ENCODE results near the gene MPPE1.
"Not testable (repeated sequence)": the region's sequence is repeated elsewhere in the genome, so short reads cannot be mapped to it uniquely, and the experiment has no call there.

MPPE1 gene

GRCh38 chr18:11923450-11923849, 15.3 kb upstream of the MPPE1 start:
- no peak for DNase-seq

- not testable (repeated sequence) for DNase-seq
Measured at GRCh38 chr18:11919522-11919921, 11.4 kb upstream of the MPPE1 start.

GRCh38 chr18:11916880-11917279, 8.8 kb upstream of the MPPE1 start:
- not testable (repeated sequence) for DNase-seq

GRCh38 chr18:11909591-11910026, 1.5 kb upstream of the MPPE1 start:
- peak; percentile 10 for DNase-seq

GRCh38 chr18:11909061-11909455, 941 bp upstream of the MPPE1 start:
- DNase-seq = no peak

- no peak for DNase-seq
Measured at GRCh38 chr18:11906926-11907874, 917 bp downstream of the MPPE1 start.

- DNase-seq = no peak
Measured at GRCh38 chr18:11906176-11906575, 1.9 kb downstream of the MPPE1 start.

- no peak for DNase-seq
Measured at GRCh38 chr18:11905613-11906012, 2.5 kb downstream of the MPPE1 start.

GRCh38 chr18:11902522-11903292, 5.4 kb downstream of the MPPE1 start:
- DNase-seq = no peak

- DNase-seq = no peak
Measured at GRCh38 chr18:11901826-11902438, 6.2 kb downstream of the MPPE1 start.

GRCh38 chr18:11899063-11899462, 9.1 kb downstream of the MPPE1 start:
- no peak for DNase-seq

- DNase-seq = no peak
Measured at GRCh38 chr18:11897781-11898180, 10.3 kb downstream of the MPPE1 start.

- DNase-seq = not testable (repeated sequence)
Measured at GRCh38 chr18:11892438-11892837, 15.7 kb downstream of the MPPE1 start.

GRCh38 chr18:11891737-11892136, 16.4 kb downstream of the MPPE1 start:
- DNase-seq = no peak

GRCh38 chr18:11889284-11889683, 18.8 kb downstream of the MPPE1 start:
- no peak for DNase-seq

GRCh38 chr18:11888726-11889125, 19.4 kb downstream of the MPPE1 start:
- no peak for DNase-seq

GRCh38 chr18:11887328-11888128, 20.6 kb downstream of the MPPE1 start:
- no peak for DNase-seq

- no peak for DNase-seq
Measured at GRCh38 chr18:11886577-11887110, 21.5 kb downstream of the MPPE1 start.

- DNase-seq = no peak
Measured at GRCh38 chr18:11885278-11885947, 22.7 kb downstream of the MPPE1 start.

GRCh38 chr18:11884396-11885030, 23.6 kb downstream of the MPPE1 start:
- DNase-seq = no peak

GRCh38 chr18:11883153-11883552, 25.0 kb downstream of the MPPE1 start:
- DNase-seq = no peak

All from NCI-H2227 treated with DMSO at 0.1 percent for 48 hours (cell line).